HG03175 (cell line): Measurements from ENCODE around the gene TP53BP2.
A peak's percentile ranks its signal among the peaks of the same experiment; 100 is the strongest.
"Not testable (repeated sequence)": the region's sequence is repeated elsewhere in the genome, so short reads cannot be mapped to it uniquely, and the experiment has no call there.

Experiments used
- ATAC-seq: cut with Tn5 transposase; IDR thresholded peaks from one replicate; pipeline ENCODE4 v1.9.1; 2021; ENCODE audit warnings: mild to moderate bottlenecking, moderate library complexity; ENCODE audit not compliant: unreplicated experiment

The TP53BP2 gene

GRCh38 chr1:223853275-223853674 is 7.5 kb upstream of the TP53BP2 start:
- ATAC-seq: no peak

- ATAC-seq: no peak
Measured at GRCh38 chr1:223852337-223852736, 6.6 kb upstream of the TP53BP2 start.

DNA sequence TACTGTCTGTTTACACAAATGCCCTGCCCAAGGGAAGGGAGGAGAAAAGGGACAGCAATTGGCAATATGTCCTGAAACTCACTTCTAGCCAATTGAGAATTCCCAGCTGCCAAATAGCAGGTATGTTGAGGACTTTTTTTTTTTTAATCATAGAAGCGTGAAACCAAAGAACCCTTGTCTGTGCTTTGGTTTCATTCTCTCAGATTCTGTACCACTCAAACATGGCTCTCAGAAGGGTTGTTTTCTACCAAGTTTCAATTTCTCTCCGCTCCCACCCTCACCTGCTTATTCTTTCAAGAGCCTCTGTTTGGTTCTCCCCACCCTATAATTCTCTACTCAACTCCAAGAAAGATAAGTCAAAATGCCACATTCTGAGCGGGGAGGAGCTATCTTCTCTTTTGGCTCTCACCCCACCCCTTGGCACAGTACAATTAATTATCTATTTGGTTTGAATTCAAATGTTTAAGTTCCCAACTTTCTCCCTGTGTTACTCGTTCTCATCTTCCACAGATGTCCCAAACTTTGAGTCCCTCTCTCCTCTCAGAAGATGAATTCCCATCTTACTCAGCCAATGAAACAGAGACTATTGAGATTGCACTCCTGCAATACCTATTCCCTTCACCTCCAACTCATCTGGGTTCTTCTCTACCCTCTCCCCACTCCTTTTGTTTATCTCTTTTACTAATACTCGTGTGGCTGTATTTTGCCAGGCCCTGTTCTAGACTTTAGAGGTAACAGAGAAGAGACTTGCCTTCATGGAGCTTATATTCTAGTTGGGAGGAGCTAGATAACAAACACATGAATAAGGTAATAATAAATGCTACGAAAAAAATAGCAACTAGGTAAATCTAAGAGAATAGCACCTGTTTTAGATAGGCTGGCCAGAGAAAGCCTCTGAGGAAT is 3.9 kb upstream of the TP53BP2 start:
- ATAC-seq: no peak

- ATAC-seq: no peak
Measured at GRCh38 chr1:223848536-223848935, 2.8 kb upstream of the TP53BP2 start.

- no peak for ATAC-seq
Measured at GRCh38 chr1:223847781-223848345, 2.1 kb upstream of the TP53BP2 start.

DNA sequence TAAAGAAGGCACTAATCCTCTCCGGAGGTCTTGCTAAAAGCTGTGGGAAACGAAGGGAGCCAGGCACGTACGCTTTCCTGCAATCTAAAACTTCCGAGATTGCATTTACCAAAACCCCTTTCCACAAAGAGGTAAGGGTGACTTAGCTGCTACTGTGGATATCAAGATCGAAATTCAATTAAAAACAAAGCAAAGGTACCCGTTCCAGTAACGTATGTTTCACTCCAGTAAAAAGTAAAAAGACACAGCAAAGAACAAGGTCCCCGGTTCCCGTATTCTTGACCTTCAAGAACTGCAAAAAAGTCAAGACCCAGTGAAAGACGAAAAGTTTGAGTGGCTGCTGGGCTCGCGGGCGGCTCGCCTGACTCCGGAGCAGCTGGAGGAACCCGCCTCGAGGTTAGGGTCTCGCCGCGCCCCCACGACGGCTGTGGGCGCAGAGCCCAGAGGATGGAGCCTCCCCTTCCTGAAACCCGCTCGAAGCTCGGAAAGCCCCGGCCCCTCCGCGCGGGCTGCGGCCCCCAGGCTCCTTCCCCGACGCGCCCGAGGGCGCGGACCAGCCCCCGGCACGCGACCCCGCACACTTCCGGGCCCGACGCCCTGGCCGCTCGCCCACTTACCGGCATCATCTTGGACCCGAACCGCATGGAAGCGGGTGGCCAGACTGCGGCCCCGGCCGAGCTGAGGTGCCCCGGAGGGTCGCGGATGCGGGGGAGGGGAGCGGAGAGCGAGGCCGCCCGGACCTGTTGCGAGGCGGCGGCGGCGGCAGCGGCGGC is 524 bp downstream of the TP53BP2 start:
- ATAC-seq: peak; percentile 28

GRCh38 chr1:223844787-223845036 is 1.0 kb downstream of the TP53BP2 start:
- no peak for ATAC-seq

GRCh38 chr1:223843934-223844786 is 1.6 kb downstream of the TP53BP2 start:
- no peak for ATAC-seq

GRCh38 chr1:223842784-223843183 is 3.0 kb downstream of the TP53BP2 start:
- no peak for ATAC-seq

DNA sequence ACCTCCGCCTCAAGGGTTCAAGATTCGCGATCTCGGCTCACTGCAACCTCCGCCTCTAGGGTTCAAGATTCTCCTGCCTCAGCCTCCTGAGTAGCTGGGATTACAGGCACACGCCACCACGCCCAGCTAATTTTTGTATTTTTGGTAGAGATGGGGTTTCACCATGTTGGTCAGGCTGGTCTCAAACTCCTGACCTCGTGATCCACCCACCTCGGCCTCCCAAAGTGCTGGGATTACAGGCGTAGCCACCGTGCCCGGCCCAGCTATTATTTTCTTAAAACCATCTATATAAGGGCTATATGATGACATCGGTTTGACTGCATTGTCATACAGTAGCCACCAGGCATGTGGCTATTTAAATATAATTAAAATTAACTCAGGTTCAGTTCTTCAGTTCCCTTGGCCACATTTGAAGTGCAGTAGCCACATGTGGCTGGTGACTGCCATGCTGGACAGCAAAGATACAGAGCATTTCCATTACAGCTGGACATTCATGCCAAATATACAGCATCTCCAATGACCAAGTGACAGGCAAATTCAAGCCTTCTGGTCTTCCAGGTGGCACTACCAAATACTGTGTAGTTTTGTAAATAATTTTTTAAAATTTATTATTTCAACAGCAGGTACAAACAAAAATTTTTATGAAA is 3.6 kb downstream of the TP53BP2 start:
- not testable (repeated sequence) for ATAC-seq

- ATAC-seq: no peak
Measured at GRCh38 chr1:223840254-223840653, 5.5 kb downstream of the TP53BP2 start.

DNA sequence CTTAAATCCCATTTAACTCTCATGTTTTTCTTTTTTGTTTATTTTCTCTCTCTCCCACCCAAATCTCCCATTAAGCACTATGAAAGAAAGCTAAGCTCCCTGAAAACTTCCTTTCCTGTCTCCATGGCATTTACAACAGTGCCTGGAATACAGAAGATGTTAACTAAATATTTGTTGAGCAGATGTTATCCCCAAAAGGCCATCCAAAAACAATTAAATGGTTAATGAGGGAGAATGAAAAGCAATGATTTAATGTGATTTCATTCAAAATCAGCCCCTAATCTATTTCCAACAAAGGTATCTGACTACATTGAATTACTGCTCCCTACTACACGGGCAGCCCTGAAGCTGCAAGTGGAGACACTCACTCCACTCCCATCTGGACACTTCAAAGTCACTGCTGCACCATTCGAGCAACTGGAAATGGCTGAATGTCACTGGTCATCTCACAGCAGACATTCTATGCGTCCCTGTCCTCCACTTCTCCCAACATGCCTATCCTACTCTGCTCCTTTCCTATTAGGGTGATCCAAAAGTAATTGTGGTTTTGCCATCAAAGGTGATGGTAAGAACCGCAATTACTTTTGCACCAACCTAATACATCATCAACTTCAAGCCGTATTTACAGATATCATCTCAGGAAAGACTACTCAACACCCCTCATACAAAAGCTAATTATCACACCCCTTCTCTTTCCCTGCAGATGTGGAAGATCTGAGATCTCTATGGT is 7.5 kb downstream of the TP53BP2 start:
- no peak for ATAC-seq

GRCh38 chr1:223837687-223838086 is 8.1 kb downstream of the TP53BP2 start:
- no peak for ATAC-seq

GRCh38 chr1:223837206-223837605 is 8.5 kb downstream of the TP53BP2 start:
- ATAC-seq: no peak

DNA sequence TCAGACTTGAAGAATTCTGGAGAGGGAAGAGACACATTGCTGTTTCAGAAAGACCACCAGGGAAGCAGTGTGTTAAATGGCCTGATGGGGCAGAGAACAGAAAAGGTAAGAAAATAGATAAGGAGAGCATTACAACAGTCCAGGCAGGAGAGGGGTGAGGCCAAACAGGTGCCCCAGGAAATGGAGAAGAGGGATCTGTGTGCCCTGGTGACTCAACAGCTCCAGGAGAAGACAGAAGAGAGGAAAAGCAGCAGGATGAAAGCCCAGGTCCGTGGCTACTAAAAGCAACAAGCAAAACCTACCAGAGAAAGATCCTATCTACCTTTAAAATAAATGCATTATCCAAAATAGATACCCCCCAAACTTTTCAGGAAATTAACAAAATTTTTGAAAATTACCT is 9.2 kb downstream of the TP53BP2 start:
- no peak for ATAC-seq

DNA sequence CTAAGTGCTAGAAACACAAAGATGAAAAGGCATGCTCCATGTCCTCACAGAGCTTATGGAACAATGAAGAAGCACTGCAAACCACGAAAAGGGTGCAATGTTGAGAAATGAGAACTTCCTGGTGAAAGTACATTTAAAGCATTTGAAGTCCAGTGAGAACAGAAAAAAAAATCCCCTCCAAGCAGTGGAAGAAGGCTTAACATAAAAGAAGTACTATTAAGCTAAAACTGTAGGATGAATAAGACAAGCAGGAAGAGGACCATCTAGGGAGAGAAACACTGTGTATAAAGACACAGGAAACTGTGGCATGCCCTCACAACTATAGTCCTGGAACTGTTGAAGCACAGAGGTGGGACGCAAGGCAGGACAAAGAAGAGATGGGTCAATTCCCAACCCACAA is 10.0 kb downstream of the TP53BP2 start:
- ATAC-seq: no peak

DNA sequence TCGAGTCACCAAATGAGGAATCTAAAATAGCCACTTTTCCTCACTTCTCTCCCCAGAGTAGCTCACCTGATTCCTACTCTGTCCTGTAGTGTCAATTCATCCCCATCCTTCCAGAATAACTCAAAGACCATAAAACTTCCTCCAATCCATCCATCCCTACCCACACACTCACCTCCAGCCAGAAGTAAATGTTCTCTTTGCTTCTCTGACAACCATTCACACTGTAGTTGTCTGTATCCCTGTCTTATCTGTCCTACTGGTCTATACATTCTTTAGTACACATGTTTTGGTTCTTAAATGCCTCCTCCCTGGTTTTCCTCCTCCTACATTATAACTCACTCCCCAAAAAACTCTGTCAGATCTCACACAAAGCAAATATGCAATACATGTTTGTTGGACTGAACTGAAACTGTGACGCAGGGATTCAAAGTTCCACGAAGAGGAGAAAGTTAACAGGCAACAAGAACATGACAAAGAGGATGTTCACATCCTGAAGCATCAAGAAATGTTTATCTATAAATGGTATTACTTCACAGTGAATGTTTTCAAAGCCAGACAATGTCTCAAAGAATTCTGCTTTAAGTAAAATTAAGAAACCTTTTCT is 11.0 kb downstream of the TP53BP2 start:
- ATAC-seq: no peak

- no peak for ATAC-seq
Measured at GRCh38 chr1:223833948-223834347, 11.8 kb downstream of the TP53BP2 start.

DNA sequence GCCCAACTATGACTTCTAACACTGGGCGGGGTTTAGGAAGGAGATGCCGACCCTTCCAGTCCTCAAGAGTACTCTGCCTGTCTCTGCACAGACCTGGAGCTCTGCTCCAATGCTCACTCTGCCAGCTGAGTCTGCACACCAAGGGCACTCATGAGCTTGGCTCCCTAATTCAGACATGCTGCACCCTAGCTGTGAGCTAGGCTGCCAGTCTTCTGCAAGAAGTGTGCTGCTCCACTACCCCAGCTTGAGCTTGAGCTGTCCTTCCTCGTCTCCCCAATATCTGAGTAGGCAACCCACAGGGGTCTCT is 13.2 kb downstream of the TP53BP2 start:
- ATAC-seq: no peak
